HFFc6 (cell line): ENCODE measurements around the gene TNFRSF19. TPM values are rescaled to one million over a fixed set of nuclear protein-coding genes. Genes with fewer than 3 reads are reported as not detected.

Experiments used
- DNase-seq: peaks from one replicate; pipeline ENCODE4 v3.0.0-alpha.2; 2018
- H3K27ac Mint-ChIP-seq: 2 replicates; pipeline ENCODE4 v1.8.0; 2020; ENCODE audit warnings: mild to moderate bottlenecking, mixed read lengths
- H3K27me3 Mint-ChIP-seq: 2 replicates; pipeline ENCODE4 v1.8.0; 2021; ENCODE audit warnings: mild to moderate bottlenecking, moderate library complexity, mixed read lengths; ENCODE audit not compliant: insufficient read depth
- H3K36me3 Mint-ChIP-seq: 2 replicates; pipeline ENCODE4 v1.8.0; 2021; ENCODE audit warnings: low read depth, mixed read lengths
- H3K4me1 Mint-ChIP-seq: 2 replicates; pipeline ENCODE4 v1.8.0; 2020; ENCODE audit warnings: low read depth, mixed read lengths
- H3K4me3 Mint-ChIP-seq: 2 replicates; pipeline ENCODE4 v1.8.0; 2020; ENCODE audit warnings: mild to moderate bottlenecking, moderate library complexity, mixed read lengths
- H3K9me3 Mint-ChIP-seq: 2 replicates; pipeline ENCODE4 v1.8.0; 2020; ENCODE audit warnings: mild to moderate bottlenecking, mixed read lengths
- total RNA-seq, 6 experiments: library from RNA; stranded (reverse); fragmentation: NEBNext Ultra II Directional; extraction: Animal tissue kit (Norgen Biotek cat#: 25700); gene quantifications; 2 replicates in 1 of 6; 3 replicates in 5 of 6; pipeline ENCODE4 v1.2.3, GENCODE V29; 2021
- TF ChIP-seq, protein P1 (sequence below): fragments of 200-600 bp; sonication (generic); IDR thresholded peaks from 2 replicates; pipeline ENCODE4 v1.5.0; 2021; ENCODE audit warnings: antibody characterized with exemption, mild to moderate bottlenecking

TNFRSF19 gene
- total RNA-seq, 6 experiments from 2014 or later = 5.9 to 10.1 (median 8.7) TPM

DNA sequence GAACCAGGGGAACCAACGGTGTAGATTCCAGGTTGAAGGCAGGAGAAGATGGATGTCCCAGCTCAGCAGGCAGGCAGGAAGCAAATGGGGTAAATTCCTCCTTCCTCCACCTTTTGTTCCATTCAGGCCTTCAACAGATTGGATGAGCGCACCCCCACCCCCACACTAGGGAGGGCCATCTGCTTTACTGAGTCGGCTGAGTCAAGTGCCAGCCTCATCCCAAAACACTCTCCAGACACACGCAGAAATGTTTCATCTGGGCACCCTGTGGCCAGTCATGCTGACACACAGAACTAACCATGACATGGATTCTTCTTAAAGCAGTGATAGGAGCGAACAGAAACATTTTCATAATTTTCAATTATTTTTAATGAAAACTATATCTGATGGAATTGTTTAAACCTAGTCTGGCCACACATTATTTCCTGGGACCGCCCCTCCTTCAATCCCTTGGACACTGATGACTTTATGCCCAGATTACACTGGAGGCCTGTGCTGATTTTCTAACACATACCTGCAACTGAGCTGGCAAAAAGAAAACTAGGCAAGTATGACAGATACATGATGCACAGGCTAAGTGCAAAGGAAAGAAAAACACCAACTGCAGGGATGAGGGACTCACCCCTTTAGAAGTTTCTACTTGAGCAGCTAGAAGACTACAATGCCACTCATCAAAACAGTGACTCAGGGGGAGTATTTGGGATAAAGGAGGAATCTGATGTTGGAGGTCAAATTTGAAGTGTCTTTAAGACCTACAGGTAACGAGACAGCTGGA lies 154.2 kb downstream of the TNFRSF19 start:
- no peaks in the 10 kb centered on the region for H3K9me3 Mint-ChIP-seq
- TF ChIP-seq, protein P1, sequence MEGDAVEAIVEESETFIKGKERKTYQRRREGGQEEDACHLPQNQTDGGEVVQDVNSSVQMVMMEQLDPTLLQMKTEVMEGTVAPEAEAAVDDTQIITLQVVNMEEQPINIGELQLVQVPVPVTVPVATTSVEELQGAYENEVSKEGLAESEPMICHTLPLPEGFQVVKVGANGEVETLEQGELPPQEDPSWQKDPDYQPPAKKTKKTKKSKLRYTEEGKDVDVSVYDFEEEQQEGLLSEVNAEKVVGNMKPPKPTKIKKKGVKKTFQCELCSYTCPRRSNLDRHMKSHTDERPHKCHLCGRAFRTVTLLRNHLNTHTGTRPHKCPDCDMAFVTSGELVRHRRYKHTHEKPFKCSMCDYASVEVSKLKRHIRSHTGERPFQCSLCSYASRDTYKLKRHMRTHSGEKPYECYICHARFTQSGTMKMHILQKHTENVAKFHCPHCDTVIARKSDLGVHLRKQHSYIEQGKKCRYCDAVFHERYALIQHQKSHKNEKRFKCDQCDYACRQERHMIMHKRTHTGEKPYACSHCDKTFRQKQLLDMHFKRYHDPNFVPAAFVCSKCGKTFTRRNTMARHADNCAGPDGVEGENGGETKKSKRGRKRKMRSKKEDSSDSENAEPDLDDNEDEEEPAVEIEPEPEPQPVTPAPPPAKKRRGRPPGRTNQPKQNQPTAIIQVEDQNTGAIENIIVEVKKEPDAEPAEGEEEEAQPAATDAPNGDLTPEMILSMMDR = no peak
- no peaks in the 10 kb centered on the region; the same call in 1 of the 2 replicates for H3K27me3 Mint-ChIP-seq
- peaks cover 31% of the 10 kb centered on the region for H3K4me1 Mint-ChIP-seq
- no peaks in the 10 kb centered on the region; the same call in 1 of the 2 replicates for H3K36me3 Mint-ChIP-seq
- peak overlapping the region; percentile 55 for H3K27ac Mint-ChIP-seq
- DNase-seq = peak; percentile 22
- no peak overlapping the region for H3K4me3 Mint-ChIP-seq

Other genes with a start within 250 kb of the TNFRSF19 start
- 10 to 100 TPM; 43.9 to 50.9 (median 47.1) TPM for gene SACS, start 136.7 kb upstream of the TNFRSF19 start, total RNA-seq